Thoracic aorta (tissue), 2 donors: ENCODE measurements around the gene PASK. TPM values are rescaled to one million over a fixed set of nuclear protein-coding genes. Genes with fewer than 3 reads are reported as not detected.
A peak's percentile ranks its signal among the peaks of the same experiment; 100 is the strongest.

Experiments
- ATAC-seq: fragments of 150-250 bp; one replicate; pipeline ENCODE4 v1.8.0; 2017; ENCODE audit warnings: low read depth; ENCODE audit not compliant: insufficient number of reproducible peaks, low FRiP score
- DNase-seq: peaks from one replicate; pipeline ENCODE4 v3.0.0-alpha.2; 2020; ENCODE audit warnings: low spot score
- H3K27ac ChIP-seq, 2 donors: fragments of 200-600 bp; sonication (generic); 1 replicate in 1 of 2; 2 replicates in 1 of 2; pipeline ENCODE4 v1.5.1; 2016; ENCODE audit warnings: mild to moderate bottlenecking in 2 of 2, moderate library complexity in 2 of 2
- H3K27me3 ChIP-seq: fragments of 200-600 bp; sonication (generic); replicated peaks from 2 replicates; pipeline ENCODE4 v1.6.0; 2016; ENCODE audit warnings: mild to moderate bottlenecking; ENCODE audit not compliant: insufficient read depth
- H3K36me3 ChIP-seq: fragments of 200-600 bp; sonication (generic); one replicate; pipeline ENCODE4 v1.5.1; 2016
- H3K4me1 ChIP-seq, 2 donors: fragments of 200-600 bp; sonication (generic); 1 replicate in 1 of 2; 2 replicates in 1 of 2; pipeline versions ENCODE4 v1.5.1 to v1.6.0; 2016; ENCODE audit warnings: low read depth in 2 of 2, mild to moderate bottlenecking in 1 of 2; ENCODE audit not compliant: control insufficient read depth in 1 of 2
- H3K4me3 ChIP-seq: fragments of 200-600 bp; sonication (generic); 2 replicates; pipeline ENCODE4 v1.5.1; 2016; ENCODE audit warnings: mild to moderate bottlenecking
- H3K9me3 ChIP-seq: fragments of 200-600 bp; sonication (generic); 2 replicates; pipeline ENCODE4 v1.5.1; 2016
- CTCF ChIP-seq: fragments of 200-600 bp; sonication (generic); IDR thresholded peaks from one replicate; pipeline ENCODE4 v1.5.1; 2019; ENCODE audit warnings: antibody characterized with exemption
- total RNA-seq, 2 donors: library from RNA; depleted of rRNA; stranded (reverse); fragments of >200 nt; gene quantifications; one replicate each; pipeline versions ENCODE4 v1.1.0 to v1.2.3, GENCODE V29; 2016

The PASK gene
- total RNA-seq, 2 donors from 2014 or later, result 3.1 to 3.5 TPM

- no peak overlapping the region for H3K27ac ChIP-seq
- TF ChIP-seq CTCF, result no peak
- DNase-seq (no peak), ATAC-seq (no peak)
- no peak overlapping the region for H3K4me3 ChIP-seq
- peaks cover 3% of the 10 kb centered on the region for H3K36me3 ChIP-seq
- peaks cover 0 to 12% of the 10 kb centered on the region in 2 donors for H3K4me1 ChIP-seq
- no peaks in the 10 kb centered on the region for H3K27me3 ChIP-seq
- H3K9me3 ChIP-seq, result no peaks in the 10 kb centered on the region
Observed at GRCh38 chr2:241151934-241152660, 2.8 kb upstream of the PASK start.

- TF ChIP-seq CTCF, result no peak
- Histone ChIP-seq H3K27ac (peak overlapping the region; percentile 67 to 79), H3K4me1 (peaks cover 0 to 12% of the 10 kb centered on the region in 2 donors), H3K36me3 (no peaks in the 10 kb centered on the region), H3K4me3 (peak overlapping the region; percentile 99), H3K9me3 (no peaks in the 10 kb centered on the region), H3K27me3 (no peaks in the 10 kb centered on the region)
- no peak for DNase-seq
- no peak for ATAC-seq
Observed at GRCh38 chr2:241150660-241151530, 1.6 kb upstream of the PASK start.

GRCh38 chr2:241149925-241150659 is 820 bp upstream of the PASK start, which contains the start of gene PPP1R7:
Gene PPP1R7, plus strand, starts transcription at chr2:241150467. Its CDS starts 29 bp downstream, at chr2:241150496.
- no peak for TF ChIP-seq CTCF
- Histone ChIP-seq H3K36me3 (no peaks in the 10 kb centered on the region), H3K27me3 (no peaks in the 10 kb centered on the region), H3K4me3 (peak within 1 kb of the TSS; percentile 99), H3K4me1 (peaks cover 0 to 12% of the 10 kb centered on the region in 2 donors), H3K9me3 (no peaks in the 10 kb centered on the region), H3K27ac (peak within 1 kb of the TSS; percentile 67 to 79)
- DNase-seq, result peak; percentile 81
- ATAC-seq, result peak; percentile 78

GRCh38 chr2:241149675-241149924 is 328 bp upstream of the PASK start:
- H3K27ac ChIP-seq, result no peak overlapping the region
- no peaks in the 10 kb centered on the region for H3K27me3 ChIP-seq
- ATAC-seq (peak; percentile 0), DNase-seq (no peak)
- H3K4me3 ChIP-seq, result peak overlapping the region; percentile 99
- peaks cover 0 to 12% of the 10 kb centered on the region in 2 donors for H3K4me1 ChIP-seq
- H3K9me3 ChIP-seq, result no peaks in the 10 kb centered on the region
- TF ChIP-seq CTCF, result no peak
- H3K36me3 ChIP-seq, result no peaks in the 10 kb centered on the region

GRCh38 chr2:241148239-241148638 is 1.0 kb downstream of the PASK start:
- H3K36me3 ChIP-seq, result no peaks in the 10 kb centered on the region
- H3K4me3 ChIP-seq, result peak overlapping the region; percentile 99
- H3K9me3 ChIP-seq, result no peaks in the 10 kb centered on the region
- no peak for TF ChIP-seq CTCF
- DNase-seq (no peak), ATAC-seq (no peak)
- peaks cover 0 to 12% of the 10 kb centered on the region in 2 donors for H3K4me1 ChIP-seq
- H3K27me3 ChIP-seq, result no peaks in the 10 kb centered on the region
- H3K27ac ChIP-seq, result no peak overlapping the region
